OCI-LY7 (cell line): ENCODE measurements around the gene KCNIP1. TPM values are rescaled to one million over a fixed set of nuclear protein-coding genes. Genes with fewer than 3 reads are reported as not detected.

Experiments used
- BruUV-seq: library from RNA; stranded (reverse); fragments of 400-500 nt; replicated peaks from 2 replicates; lab custom pipeline; 2021; lab: Mats Ljungman, UMichigan
- CTCF ChIA-PET: fragments of 300-600 bp; sonication (Branson Sonifier 250); formaldehyde crosslinking; loops from one replicate; lab custom pipeline; 2022; ENCODE audit warnings: antibody characterized with exemption; ENCODE audit not compliant: unreplicated experiment; lab: Charles Lee
- POLR2A ChIA-PET: fragments of 300-600 bp; sonication (Branson Sonifier 250); formaldehyde crosslinking; loops from one replicate; lab custom pipeline; 2022; ENCODE audit warnings: antibody characterized with exemption; lab: Charles Lee
- DNase-seq: peaks from one replicate; pipeline ENCODE4 v3.0.0-alpha.2; 2015; ENCODE audit warnings: low spot score
- H2AFZ ChIP-seq: fragments of 200-600 bp; sonication (generic), shearing (Covaris generic); 2 replicates; pipeline ENCODE4 v1.6.1; 2014; ENCODE audit warnings: mild to moderate bottlenecking, antibody characterized with exemption, low read length, moderate library complexity
- H3K27ac ChIP-seq: fragments of 200-600 bp; sonication (generic); 2 replicates; pipeline ENCODE4 v1.5.1; 2014; ENCODE audit warnings: mixed run types, low read depth, mild to moderate bottlenecking, moderate library complexity, low read length, inconsistent platforms; ENCODE audit not compliant: poor library complexity, severe bottlenecking
- H3K36me3 ChIP-seq: fragments of 200-600 bp; sonication (generic); 2 replicates; pipeline ENCODE4 v1.6.1; 2014; ENCODE audit warnings: mild to moderate bottlenecking, antibody characterized with exemption, low read length, moderate library complexity, mixed read lengths; ENCODE audit not compliant: insufficient read depth
- H3K4me1 ChIP-seq: fragments of 200-600 bp; sonication (generic); 2 replicates; pipeline ENCODE4 v1.5.1; 2014; ENCODE audit warnings: mild to moderate bottlenecking, low read length; ENCODE audit not compliant: insufficient read depth, poor library complexity, severe bottlenecking
- H3K4me2 ChIP-seq: fragments of 200-600 bp; sonication (generic); 2 replicates; pipeline ENCODE4 v1.6.1; 2014; ENCODE audit warnings: mild to moderate bottlenecking, low read length
- H3K4me3 ChIP-seq: fragments of 200-600 bp; sonication (generic); 2 replicates; pipeline ENCODE4 v1.5.1; 2014; ENCODE audit warnings: mild to moderate bottlenecking, low read depth, low read length; ENCODE audit not compliant: poor library complexity, severe bottlenecking
- H3K79me2 ChIP-seq: fragments of 200-600 bp; sonication (generic); 2 replicates; pipeline ENCODE4 v1.6.1; 2016; ENCODE audit warnings: low read depth, mild to moderate bottlenecking, low read length, moderate library complexity, mixed read lengths; ENCODE audit not compliant: insufficient read depth
- H3K9me2 ChIP-seq: fragments of 200-600 bp; sonication (generic); 2 replicates; pipeline ENCODE4 v1.6.1; 2016; ENCODE audit warnings: mild to moderate bottlenecking, low read length, mixed read lengths; ENCODE audit not compliant: insufficient read depth
- H3K9me3 ChIP-seq: fragments of 200-600 bp; sonication (generic); 2 replicates; pipeline ENCODE4 v1.6.1; 2014; ENCODE audit warnings: mild to moderate bottlenecking, mixed run types, low read length, mixed read lengths
- H4K20me1 ChIP-seq: fragments of 200-600 bp; sonication (generic); 2 replicates; pipeline ENCODE4 v1.6.1; 2014; ENCODE audit warnings: mild to moderate bottlenecking, antibody characterized with exemption, low read length, moderate library complexity, mixed read lengths; ENCODE audit not compliant: insufficient read depth
- CTCF ChIP-seq: fragments of 200-600 bp; sonication (generic); conservative IDR thresholded peaks from 2 replicates; pipeline ENCODE4 v1.5.1; 2014; ENCODE audit warnings: mild to moderate bottlenecking, antibody characterized with exemption, low read length, moderate library complexity, mixed read lengths
- EZH2phosphoT487 ChIP-seq: fragments of 200-600 bp; sonication (generic); IDR thresholded peaks from 2 replicates; pipeline ENCODE4 v1.6.1; 2018; ENCODE audit warnings: low read depth, borderline replicate concordance, mild to moderate bottlenecking, mixed run types, antibody characterized with exemption, low read length, moderate library complexity, mixed read lengths
- intact Hi-C: fragments of 100-400 bp; cut with micrococcal nuclease; formaldehyde crosslinking; loops from one replicate; pipeline ENCODE4 v1.10.0; 2022; ENCODE audit not compliant: unreplicated experiment
- total RNA-seq, 2 experiments: library from RNA; depleted of rRNA in 1 of 2; stranded (reverse); fragments of >200 nt in 1 of 2; shearing (Covaris generic) in 1 of 2; gene quantifications; 2 replicates each; pipeline ENCODE4 v1.2.3, GENCODE V29; 2014 to 2022

The KCNIP1 gene
- total RNA-seq, 2 experiments from 2014 or later = not detected

DNA sequence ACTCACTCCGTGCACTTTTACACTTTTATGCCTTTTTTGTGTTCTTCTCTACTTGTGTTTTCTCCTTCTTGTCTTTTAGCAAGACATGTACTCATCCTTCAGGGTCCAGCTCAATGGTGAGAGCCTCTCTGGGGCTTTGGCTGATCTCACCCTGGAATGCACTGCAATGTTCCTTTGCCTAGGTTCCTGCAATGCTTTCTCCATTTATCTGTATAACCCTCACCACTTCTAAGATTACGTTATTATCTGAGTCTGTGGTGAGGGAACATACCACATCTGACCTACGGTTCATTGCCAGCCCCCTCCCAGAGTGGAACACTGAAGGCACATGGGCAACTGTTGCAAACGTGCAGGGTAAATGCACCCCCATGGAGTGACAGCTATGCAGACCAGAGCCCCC lies 47.3 kb downstream of the KCNIP1 start:
- Histone ChIP-seq H3K79me2 (no peaks in the 10 kb centered on the region), H3K9me3 (no peaks in the 10 kb centered on the region), H3K36me3 (no peaks in the 10 kb centered on the region), H3K4me2 (no peak overlapping the region), H3K4me3 (no peak overlapping the region), H3K9me2 (no peaks in the 10 kb centered on the region), H4K20me1 (no peaks in the 10 kb centered on the region), H2AFZ (no peak overlapping the region), H3K4me1 (no peaks in the 10 kb centered on the region), H3K27ac (no peak overlapping the region)
- POLR2A ChIA-PET = no interaction called here
- TF ChIP-seq CTCF (no peak), EZH2phosphoT487 (no peak)
- intact Hi-C loops = no loop called here
- no peak for DNase-seq
- BruUV-seq = no TSS peak
- CTCF ChIA-PET = no interaction called here

GRCh38 chr5:170551622-170552021 lies 47.8 kb downstream of the KCNIP1 start:
- no peak for DNase-seq
- CTCF ChIA-PET = no interaction called here
- H3K4me1 ChIP-seq = no peaks in the 10 kb centered on the region
- intact Hi-C loops = no loop called here
- no peaks in the 10 kb centered on the region for H3K79me2 ChIP-seq
- no peaks in the 10 kb centered on the region for H3K9me2 ChIP-seq
- POLR2A ChIA-PET = no interaction called here
- no peaks in the 10 kb centered on the region for H4K20me1 ChIP-seq
- no peak overlapping the region for H3K27ac ChIP-seq
- no TSS peak for BruUV-seq
- no peak overlapping the region for H3K4me2 ChIP-seq
- TF ChIP-seq CTCF (no peak), EZH2phosphoT487 (no peak)
- H3K4me3 ChIP-seq = no peak overlapping the region
- H3K36me3 ChIP-seq = no peaks in the 10 kb centered on the region
- no peaks in the 10 kb centered on the region for H3K9me3 ChIP-seq
- H2AFZ ChIP-seq = no peak overlapping the region

DNA sequence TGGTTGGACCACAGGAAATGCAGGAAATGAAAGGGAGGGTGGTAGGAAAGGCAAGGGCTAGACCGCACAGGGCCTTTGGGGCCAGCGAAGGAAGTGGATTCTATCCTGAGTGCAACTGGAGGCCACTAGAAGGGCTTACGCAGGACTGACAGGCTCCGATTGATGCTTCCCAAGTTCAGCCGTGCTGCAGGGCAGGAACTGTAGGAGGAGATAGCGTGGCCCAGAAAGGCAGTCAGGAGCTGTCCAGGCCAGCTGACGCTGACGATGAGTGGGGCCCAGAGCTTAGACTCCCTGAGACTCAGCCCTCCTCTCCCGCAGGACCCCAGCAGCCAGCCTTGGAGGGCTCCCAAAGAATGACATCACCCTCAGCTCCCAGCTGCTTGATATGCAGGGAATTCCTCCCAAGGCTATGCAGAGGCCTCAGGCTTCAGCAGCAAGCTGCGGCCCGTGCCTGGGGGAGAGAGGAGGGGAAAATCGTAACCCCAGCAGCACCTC lies 48.8 kb downstream of the KCNIP1 start:
- Histone ChIP-seq H3K4me1 (no peaks in the 10 kb centered on the region), H3K79me2 (no peaks in the 10 kb centered on the region), H2AFZ (no peak overlapping the region), H3K4me3 (no peak overlapping the region), H3K9me2 (no peaks in the 10 kb centered on the region), H3K27ac (no peak overlapping the region), H3K9me3 (no peaks in the 10 kb centered on the region), H3K36me3 (no peaks in the 10 kb centered on the region), H3K4me2 (no peak overlapping the region), H4K20me1 (no peaks in the 10 kb centered on the region)
- ChIA-PET POLR2A (interaction anchor here (1.2 kb wide), 1 partner anchor 299 kb away, joined by 3 read pairs; no protein-coding TSS in a partner anchor), CTCF (no interaction called here)
- intact Hi-C loops = no loop called here
- TF ChIP-seq EZH2phosphoT487 (no peak), CTCF (no peak)
- no TSS peak for BruUV-seq
- DNase-seq = no peak
